GM12891 (cell line): ENCODE data around the gene ACSM6.

ENCODE experiments used
- PAX5 ChIP-seq: IDR thresholded peaks from 2 replicates; pipeline ENCODE4 v1.6.1; 2011; ENCODE audit warnings: low read length, moderate library complexity, mild to moderate bottlenecking; ENCODE audit not compliant: insufficient read depth, severe bottlenecking
- POLR2A ChIP-seq: IDR thresholded peaks from 2 replicates; pipeline ENCODE4 v1.6.1; 2011; ENCODE audit warnings: low read depth, low read length, control low read depth
- POLR2AphosphoS5 ChIP-seq: IDR thresholded peaks from 2 replicates; pipeline ENCODE4 v1.6.1; 2011; ENCODE audit warnings: low read depth, low read length, control low read depth
- SPI1 ChIP-seq: IDR thresholded peaks from 2 replicates; pipeline ENCODE4 v1.6.1; 2011; ENCODE audit warnings: low read depth, low read length, control low read depth

GRCh38 chr10:95267251-95267650, 73.2 kb downstream of the ACSM6 start:
- no peak for TF ChIP-seq SPI1
- no peak for TF ChIP-seq PAX5
- TF ChIP-seq POLR2A = no peak
- no peak for TF ChIP-seq POLR2AphosphoS5
